Natural killer cell (primary cell): ENCODE data around the gene TRIP13. TPM values are rescaled to one million over a fixed set of nuclear protein-coding genes. Genes with fewer than 3 reads are reported as not detected.

Experiments used
- ATAC-seq, 3 donors: fragments of 150-1000 bp in 2 of 3; fragments of 200-7000 bp in 1 of 3; cut with Tn5 transposase; 1 replicate in 1 of 3; 2 replicates in 2 of 3; pipeline ENCODE4 v1.10.0; 2021; ENCODE audit warnings: mild to moderate bottlenecking in 2 of 3, moderate library complexity in 2 of 3
- DNase-seq, 2 donors: peaks; one replicate each; pipeline versions ENCODE4 v3.0.0 to v3.0.0-alpha.2; 2013 to 2021; ENCODE audit warnings: mixed read lengths in 1 of 2
- H3K27ac ChIP-seq: one replicate; pipeline ENCODE4 v1.5.1; 2013; ENCODE audit warnings: mild to moderate bottlenecking, low read length
- H3K27me3 ChIP-seq: one replicate; pipeline ENCODE4 v1.6.1; 2013; ENCODE audit warnings: low read length; ENCODE audit not compliant: control insufficient read depth, insufficient read depth
- H3K36me3 ChIP-seq: one replicate; pipeline ENCODE4 v1.6.1; 2013; ENCODE audit warnings: low read length; ENCODE audit not compliant: control insufficient read depth, insufficient read depth
- H3K4me1 ChIP-seq: one replicate; pipeline ENCODE4 v1.6.1; 2013; ENCODE audit warnings: low read length; ENCODE audit not compliant: control insufficient read depth, insufficient read depth
- H3K4me3 ChIP-seq: one replicate; pipeline ENCODE4 v1.5.1; 2013; ENCODE audit warnings: low read length
- H3K9me3 ChIP-seq: one replicate; pipeline ENCODE4 v1.6.1; 2013; ENCODE audit warnings: low read length; ENCODE audit not compliant: control insufficient read depth, insufficient read depth
- H3K27ac Mint-ChIP-seq, 2 donors: one replicate each; pipeline ENCODE4 v1.8.0; 2022; ENCODE audit warnings: mild to moderate bottlenecking in 2 of 2, mixed read lengths in 2 of 2, moderate library complexity in 1 of 2
- H3K27me3 Mint-ChIP-seq, 2 donors: one replicate each; pipeline ENCODE4 v1.8.0; 2022; ENCODE audit warnings: low read depth in 2 of 2, mixed read lengths in 2 of 2
- H3K36me3 Mint-ChIP-seq: one replicate; pipeline ENCODE4 v1.8.0; 2022; ENCODE audit warnings: mixed read lengths
- H3K4me1 Mint-ChIP-seq, 2 donors: one replicate each; pipeline ENCODE4 v1.8.0; 2022; ENCODE audit warnings: mixed read lengths in 2 of 2
- H3K4me3 Mint-ChIP-seq: one replicate; pipeline ENCODE4 v1.8.0; 2022; ENCODE audit warnings: mild to moderate bottlenecking, moderate library complexity, mixed read lengths
- H3K9me3 Mint-ChIP-seq, 2 donors: one replicate each; pipeline ENCODE4 v1.8.0; 2022; ENCODE audit warnings: mixed read lengths in 2 of 2
- WGBS: methylation state at CpG from one replicate; pipeline ENCODE4 v1.1.7; 2013; ENCODE audit warnings: missing lambda C conversion rate; ENCODE audit not compliant: insufficient coverage; 5-methylcytosine and 5-hydroxymethylcytosine counted together
- intact Hi-C: fragments of 100-400 bp; cut with micrococcal nuclease; formaldehyde crosslinking; loops from one replicate; pipeline ENCODE4 v1.14.2; 2022
- total RNA-seq, 4 donors: library from RNA; stranded (reverse); fragments of 120-200 nt in 1 of 4; gene quantifications; one replicate each; pipeline versions ENCODE4 v1.2.3 to v1.2.4, GENCODE V29; 2013 to 2022
- TF ChIP-seq, protein P1 (sequence below): fragments of 200-600 bp; IDR thresholded peaks from one replicate; pipeline ENCODE4 v1.8.0; 2022; ENCODE audit warnings: antibody characterized with exemption

Gene TRIP13
- total RNA-seq, 3 donors from 2014 or later (not counting 1 experiment from before 2014, with no cell fraction given): 0.45 to 0.57 (median 0.56) TPM

DNA sequence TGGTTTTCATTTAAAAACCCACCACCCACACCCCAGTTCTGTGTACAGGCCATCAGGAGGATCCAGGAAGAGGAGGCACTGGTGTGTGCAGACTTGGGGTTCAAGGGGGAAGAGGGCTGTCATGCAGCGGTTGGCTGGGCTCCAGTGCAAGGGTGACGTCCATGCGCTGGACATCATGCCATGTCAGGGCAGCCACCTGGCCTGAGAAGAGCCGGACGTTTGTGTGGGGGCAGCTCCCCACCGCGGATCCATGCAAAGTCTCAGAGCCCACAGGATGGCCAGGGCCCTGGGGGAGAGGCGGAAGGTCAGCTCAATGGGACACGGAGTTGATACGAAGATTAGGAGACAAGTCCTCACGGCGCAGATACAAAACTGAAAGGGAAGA lies 11.1 kb upstream of the TRIP13 start:
- Histone ChIP-seq H3K27ac (no peak overlapping the region), H3K9me3 (peaks cover 11% of the 10 kb centered on the region), H3K4me3 (no peak overlapping the region), H3K36me3 (peaks cover 59% of the 10 kb centered on the region), H3K27me3 (no peaks in the 10 kb centered on the region), H3K4me1 (peaks cover 7% of the 10 kb centered on the region)
- TF ChIP-seq, protein P1, sequence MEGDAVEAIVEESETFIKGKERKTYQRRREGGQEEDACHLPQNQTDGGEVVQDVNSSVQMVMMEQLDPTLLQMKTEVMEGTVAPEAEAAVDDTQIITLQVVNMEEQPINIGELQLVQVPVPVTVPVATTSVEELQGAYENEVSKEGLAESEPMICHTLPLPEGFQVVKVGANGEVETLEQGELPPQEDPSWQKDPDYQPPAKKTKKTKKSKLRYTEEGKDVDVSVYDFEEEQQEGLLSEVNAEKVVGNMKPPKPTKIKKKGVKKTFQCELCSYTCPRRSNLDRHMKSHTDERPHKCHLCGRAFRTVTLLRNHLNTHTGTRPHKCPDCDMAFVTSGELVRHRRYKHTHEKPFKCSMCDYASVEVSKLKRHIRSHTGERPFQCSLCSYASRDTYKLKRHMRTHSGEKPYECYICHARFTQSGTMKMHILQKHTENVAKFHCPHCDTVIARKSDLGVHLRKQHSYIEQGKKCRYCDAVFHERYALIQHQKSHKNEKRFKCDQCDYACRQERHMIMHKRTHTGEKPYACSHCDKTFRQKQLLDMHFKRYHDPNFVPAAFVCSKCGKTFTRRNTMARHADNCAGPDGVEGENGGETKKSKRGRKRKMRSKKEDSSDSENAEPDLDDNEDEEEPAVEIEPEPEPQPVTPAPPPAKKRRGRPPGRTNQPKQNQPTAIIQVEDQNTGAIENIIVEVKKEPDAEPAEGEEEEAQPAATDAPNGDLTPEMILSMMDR: no peak
- no peak overlapping the region for H3K4me3 Mint-ChIP-seq
- intact Hi-C loops: no loop called here
- no peak for DNase-seq
- peaks cover 8% of the 10 kb centered on the region for H3K36me3 Mint-ChIP-seq
- no peak overlapping the region for H3K27ac Mint-ChIP-seq
- peaks cover 8 to 10% of the 10 kb centered on the region in 2 donors for H3K9me3 Mint-ChIP-seq
- H3K4me1 Mint-ChIP-seq: peaks cover 24 to 36% of the 10 kb centered on the region in 2 donors
- H3K27me3 Mint-ChIP-seq: no peaks in the 10 kb centered on the region
- ATAC-seq: no peak
- 95% methylated on average over 12 of the region's 12 CpGs for WGBS

DNA sequence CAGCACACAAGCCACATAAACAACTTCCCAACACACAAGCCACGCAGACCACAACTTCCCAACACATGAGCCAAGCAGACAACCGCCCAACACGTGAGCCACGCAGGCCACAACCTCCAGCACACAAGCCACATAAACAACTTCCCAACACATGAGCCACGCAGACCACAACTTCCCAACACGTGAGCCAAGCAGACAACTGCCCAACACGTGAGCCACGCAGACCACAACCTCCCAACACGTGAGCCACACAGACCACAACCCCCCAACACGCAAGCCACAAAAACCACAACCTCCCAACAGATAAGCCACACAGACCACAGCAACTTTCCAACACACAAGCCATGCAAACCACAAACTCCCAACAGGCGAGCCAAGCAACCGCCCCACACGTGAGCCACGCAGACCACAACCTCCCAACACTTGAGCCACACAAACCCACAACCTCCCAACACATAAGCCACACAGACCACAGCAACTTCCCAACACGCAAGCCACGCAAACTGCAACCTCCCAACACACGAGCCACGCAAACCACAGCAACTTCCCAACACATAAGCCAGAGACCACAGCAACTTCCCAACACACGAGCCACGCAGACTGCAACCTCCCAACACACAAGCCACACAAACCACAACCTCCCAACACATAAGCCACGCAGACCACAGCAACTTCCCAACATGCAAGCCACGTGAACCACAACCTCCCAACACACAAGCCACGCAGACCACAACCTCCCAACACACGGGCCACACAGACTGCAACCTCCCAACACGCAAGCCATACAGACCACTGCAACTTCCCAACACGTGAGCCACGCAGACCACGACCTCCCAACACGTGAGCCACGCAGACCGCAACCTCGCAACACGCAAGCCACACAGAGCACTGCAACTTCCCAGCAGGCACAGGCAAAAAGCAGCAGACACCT lies 10.2 kb upstream of the TRIP13 start:
- Histone ChIP-seq H3K36me3 (peaks cover 63% of the 10 kb centered on the region), H3K9me3 (peaks cover 11% of the 10 kb centered on the region), H3K27me3 (no peaks in the 10 kb centered on the region), H3K4me3 (no peak overlapping the region), H3K4me1 (peaks cover 7% of the 10 kb centered on the region), H3K27ac (no peak overlapping the region)
- intact Hi-C loops: no loop called here
- WGBS: 62% methylated on average over 33 of the region's 33 CpGs
- H3K36me3 Mint-ChIP-seq: peaks cover 13% of the 10 kb centered on the region
- DNase-seq (peak in 1 of 2 donors; percentile 36), ATAC-seq (no peak)
- H3K4me3 Mint-ChIP-seq: peak overlapping the region; percentile 76
- peak overlapping the region; percentile 83 to 93 for H3K27ac Mint-ChIP-seq
- TF ChIP-seq, protein P1: no peak
- H3K4me1 Mint-ChIP-seq: peaks cover 24 to 40% of the 10 kb centered on the region in 2 donors
- H3K27me3 Mint-ChIP-seq: no peaks in the 10 kb centered on the region
- H3K9me3 Mint-ChIP-seq: peaks cover 8 to 10% of the 10 kb centered on the region in 2 donors

DNA sequence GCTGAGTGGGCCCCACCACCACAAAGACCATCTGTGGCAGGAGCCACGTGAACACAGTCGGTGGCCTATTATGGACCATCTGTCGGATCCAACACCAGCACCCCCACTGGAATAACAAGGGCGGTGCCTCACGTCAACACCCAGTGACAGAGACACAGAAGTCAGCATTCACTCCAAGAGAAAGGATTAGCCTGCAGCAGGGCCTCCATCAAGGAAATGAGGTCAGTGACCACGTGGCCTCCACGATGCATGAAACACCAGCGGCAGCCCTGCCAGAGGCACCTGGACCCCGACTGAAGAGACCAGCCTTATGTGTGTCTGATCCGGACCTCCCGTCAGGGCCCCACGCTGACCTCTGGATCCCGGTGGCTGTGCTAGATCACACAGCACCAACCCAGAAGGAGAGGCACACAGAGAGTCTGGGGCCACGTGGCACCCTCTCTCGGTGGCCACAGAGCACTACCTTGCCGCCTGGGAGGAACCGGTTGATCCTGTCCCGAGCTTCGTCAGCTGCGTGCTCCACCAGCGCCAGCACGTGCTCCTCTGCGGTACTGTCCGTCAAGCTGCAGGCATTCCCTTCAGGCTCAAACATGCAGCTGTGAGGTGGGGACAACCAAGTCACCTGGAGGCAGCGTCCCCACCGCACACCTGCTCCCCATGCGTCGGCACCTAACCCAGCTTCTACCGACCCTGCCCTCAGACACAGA lies 9.1 kb upstream of the TRIP13 start:
- peaks cover 11% of the 10 kb centered on the region for H3K9me3 ChIP-seq
- H3K27me3 Mint-ChIP-seq: no peaks in the 10 kb centered on the region
- H3K27ac Mint-ChIP-seq: peak overlapping the region; percentile 83 to 93
- WGBS: 98% methylated on average over 29 of the region's 29 CpGs
- H3K4me3 Mint-ChIP-seq: no peak overlapping the region
- DNase-seq (no peak), ATAC-seq (no peak)
- H3K27ac ChIP-seq: no peak overlapping the region
- TF ChIP-seq, protein P1: no peak
- no peaks in the 10 kb centered on the region for H3K27me3 ChIP-seq
- peaks cover 8 to 10% of the 10 kb centered on the region in 2 donors for H3K9me3 Mint-ChIP-seq
- H3K4me1 ChIP-seq: peaks cover 7% of the 10 kb centered on the region
- no peak overlapping the region for H3K4me3 ChIP-seq
- H3K36me3 Mint-ChIP-seq: peaks cover 21% of the 10 kb centered on the region
- H3K4me1 Mint-ChIP-seq: peaks cover 24 to 41% of the 10 kb centered on the region in 2 donors
- intact Hi-C loops: no loop called here
- H3K36me3 ChIP-seq: peaks cover 67% of the 10 kb centered on the region
